BJ (cell line): ENCODE data around the gene STIM2. TPM values are rescaled to one million over a fixed set of nuclear protein-coding genes. Genes with fewer than 3 reads are reported as not detected.
A peak's percentile ranks its signal among the peaks of the same experiment; 100 is the strongest.

ENCODE experiments used
- CTCF ChIA-PET: fragments of 350-600 bp; formaldehyde crosslinking; extraction: SDS; loops from one replicate; lab custom pipeline; 2021; ENCODE audit warnings: antibody characterized with exemption, inconsistent platforms; lab: Yijun Ruan, JAX
- POLR2A ChIA-PET: fragments of 300-600 bp; sonication (Branson Sonifier 250); formaldehyde crosslinking; extraction: SDS; loops from one replicate; lab custom pipeline; 2021; ENCODE audit warnings: antibody characterized with exemption; lab: Charles Lee
- DNase-seq: peaks from one replicate; pipeline ENCODE4 v3.0.0-alpha.2; 2011; ENCODE audit warnings: low read depth
- H3K27me3 ChIP-seq: 2 replicates; pipeline ENCODE4 v1.6.0; 2011; ENCODE audit warnings: low read length; ENCODE audit not compliant: control insufficient read depth, insufficient read depth
- H3K36me3 ChIP-seq: 2 replicates; pipeline ENCODE4 v1.5.1; 2011; ENCODE audit warnings: low read length; ENCODE audit not compliant: control insufficient read depth, insufficient read depth
- H3K4me3 ChIP-seq: 2 replicates; pipeline ENCODE4 v1.5.1; 2011; ENCODE audit warnings: low read depth, mild to moderate bottlenecking, control low read depth, low read length
- polyA plus RNA-seq: library from polyadenylated mRNA; depleted of rRNA; stranded (reverse); fragments of >200 nt; gene quantifications from 2 replicates; pipeline ENCODE4 v1.2.3, GENCODE V29; 2011
- TF ChIP-seq, protein P1 (sequence below): IDR thresholded peaks from 2 replicates; pipeline ENCODE4 v1.5.1; 2011; ENCODE audit warnings: low read depth, mild to moderate bottlenecking, control low read depth, inconsistent platforms, low read length, moderate library complexity; ENCODE audit not compliant: insufficient read depth

Gene STIM2
- polyA plus RNA-seq, 1 experiment: 17.8 TPM

DNA sequence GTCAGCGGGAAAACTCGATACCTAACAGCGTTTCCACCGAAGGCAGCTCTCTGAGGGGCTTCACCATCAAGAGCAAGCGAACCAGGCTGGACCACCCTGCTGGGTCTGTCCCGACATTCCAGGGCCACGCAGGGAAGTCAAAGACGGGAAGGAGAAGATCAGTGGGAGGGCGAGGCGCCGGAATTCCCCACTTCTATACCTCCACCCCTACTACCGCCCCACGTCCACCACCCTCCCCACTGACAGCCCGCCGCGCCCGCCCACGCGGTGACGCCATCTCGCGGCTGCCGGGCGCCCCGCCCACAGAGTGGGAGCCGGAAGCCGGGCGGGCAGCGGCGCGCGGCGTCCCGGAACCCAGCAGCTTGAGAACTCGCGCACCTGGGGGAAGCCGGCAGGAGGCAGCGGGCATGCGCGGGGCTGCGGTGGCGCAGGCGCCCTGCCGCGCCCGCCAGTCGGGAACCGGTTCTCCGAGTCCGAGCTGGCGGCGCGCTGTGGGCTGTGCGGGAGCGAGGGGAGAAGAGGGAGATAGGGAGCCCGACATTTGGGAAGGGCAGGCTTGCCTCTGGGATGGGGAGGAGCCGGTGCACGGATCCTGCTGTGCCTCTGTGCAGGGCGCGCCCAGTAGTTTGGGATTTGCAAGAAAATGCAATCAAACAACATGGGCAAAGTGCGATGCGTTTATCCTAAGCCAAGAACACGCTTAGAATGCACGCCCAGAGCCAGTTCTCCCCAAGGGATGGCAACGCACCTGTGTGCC lies 3.2 kb upstream of the STIM2 start:
- H3K27me3 ChIP-seq: no peaks in the 10 kb centered on the region; the same call in 1 of the 2 replicates
- ChIA-PET CTCF (interaction anchor here (0.8 kb wide), 1 partner anchor 90 kb away, joined by 4 read pairs; no protein-coding TSS in a partner anchor), POLR2A (no interaction called here)
- DNase-seq: no peak
- TF ChIP-seq, protein P1, sequence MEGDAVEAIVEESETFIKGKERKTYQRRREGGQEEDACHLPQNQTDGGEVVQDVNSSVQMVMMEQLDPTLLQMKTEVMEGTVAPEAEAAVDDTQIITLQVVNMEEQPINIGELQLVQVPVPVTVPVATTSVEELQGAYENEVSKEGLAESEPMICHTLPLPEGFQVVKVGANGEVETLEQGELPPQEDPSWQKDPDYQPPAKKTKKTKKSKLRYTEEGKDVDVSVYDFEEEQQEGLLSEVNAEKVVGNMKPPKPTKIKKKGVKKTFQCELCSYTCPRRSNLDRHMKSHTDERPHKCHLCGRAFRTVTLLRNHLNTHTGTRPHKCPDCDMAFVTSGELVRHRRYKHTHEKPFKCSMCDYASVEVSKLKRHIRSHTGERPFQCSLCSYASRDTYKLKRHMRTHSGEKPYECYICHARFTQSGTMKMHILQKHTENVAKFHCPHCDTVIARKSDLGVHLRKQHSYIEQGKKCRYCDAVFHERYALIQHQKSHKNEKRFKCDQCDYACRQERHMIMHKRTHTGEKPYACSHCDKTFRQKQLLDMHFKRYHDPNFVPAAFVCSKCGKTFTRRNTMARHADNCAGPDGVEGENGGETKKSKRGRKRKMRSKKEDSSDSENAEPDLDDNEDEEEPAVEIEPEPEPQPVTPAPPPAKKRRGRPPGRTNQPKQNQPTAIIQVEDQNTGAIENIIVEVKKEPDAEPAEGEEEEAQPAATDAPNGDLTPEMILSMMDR: no peak
- H3K36me3 ChIP-seq: no peaks in the 10 kb centered on the region
- H3K4me3 ChIP-seq: peak overlapping the region; percentile 58

GRCh38 chr4:26858035-26858918 lies 2.4 kb upstream of the STIM2 start:
- H3K4me3 ChIP-seq: peak overlapping the region; percentile 58
- H3K27me3 ChIP-seq: no peaks in the 10 kb centered on the region; the same call in 1 of the 2 replicates
- TF ChIP-seq, protein P1: no peak
- ChIA-PET CTCF (no interaction called here), POLR2A (no interaction called here)
- no peaks in the 10 kb centered on the region for H3K36me3 ChIP-seq
- no peak for DNase-seq

GRCh38 chr4:26858947-26859401 lies 1.7 kb upstream of the STIM2 start:
- DNase-seq: no peak
- POLR2A ChIA-PET: no interaction called here
- CTCF ChIA-PET: no interaction called here
- Histone ChIP-seq H3K4me3 (no peak overlapping the region), H3K27me3 (no peaks in the 10 kb centered on the region; the same call in 1 of the 2 replicates), H3K36me3 (no peaks in the 10 kb centered on the region)
- TF ChIP-seq, protein P1: no peak

DNA sequence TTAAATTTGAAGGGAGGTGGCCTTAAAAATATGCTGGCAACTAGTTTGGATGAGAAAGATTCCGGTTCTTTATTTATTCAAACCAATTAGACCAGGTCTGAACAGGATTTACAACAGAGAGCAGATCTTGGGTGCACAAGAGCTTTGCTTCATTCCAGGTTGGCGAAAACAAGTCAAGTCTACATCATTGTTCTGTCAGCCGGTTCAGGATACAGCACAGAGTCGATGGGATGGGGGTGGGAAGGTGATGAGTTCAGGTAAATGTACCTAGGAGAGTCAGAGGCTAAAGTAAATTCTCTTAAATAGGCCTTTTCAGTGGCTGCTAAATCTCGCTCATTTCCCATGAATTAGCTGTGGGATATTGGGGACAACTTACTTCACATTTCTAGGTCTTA lies 882 bp upstream of the STIM2 start:
- no peak for DNase-seq
- Histone ChIP-seq H3K4me3 (peak overlapping the region; percentile 80), H3K27me3 (no peaks in the 10 kb centered on the region), H3K36me3 (no peaks in the 10 kb centered on the region)
- POLR2A ChIA-PET: no interaction called here
- TF ChIP-seq, protein P1: no peak
- CTCF ChIA-PET: interaction anchor here (1.2 to 1.4 kb wide), 3 partner anchors 42 to 150 kb away, joined by 3 to 4 read pairs (median 3); no protein-coding TSS in a partner anchor
